Measurements from ENCODE around the gene CHID1.

GRCh38 chr11:898540-899190 lies 11.9 kb downstream of the CHID1 start:
- TF ChIP-seq CTCF (conservative IDR thresholded peaks at IDR 0.05 in 1 of 2, IDR thresholded peaks at IDR 0.05 in 1 of 2; ENCODE audit: low read depth in 1 of 2, low read length in 2 of 2) (peak in 1 of 2 donors; percentile 19), EZH2 (IDR thresholded peaks at IDR 0.05; ENCODE audit: low read length, missing control alignments) (no peak)
